GM18868 (cell line): ENCODE results near the gene POLR3B.

ENCODE experiments used
- ATAC-seq: cut with Tn5 transposase; IDR thresholded peaks from one replicate; pipeline ENCODE4 v1.9.1; 2021; ENCODE audit warnings: mild to moderate bottlenecking, moderate library complexity; ENCODE audit not compliant: unreplicated experiment

Gene POLR3B

DNA sequence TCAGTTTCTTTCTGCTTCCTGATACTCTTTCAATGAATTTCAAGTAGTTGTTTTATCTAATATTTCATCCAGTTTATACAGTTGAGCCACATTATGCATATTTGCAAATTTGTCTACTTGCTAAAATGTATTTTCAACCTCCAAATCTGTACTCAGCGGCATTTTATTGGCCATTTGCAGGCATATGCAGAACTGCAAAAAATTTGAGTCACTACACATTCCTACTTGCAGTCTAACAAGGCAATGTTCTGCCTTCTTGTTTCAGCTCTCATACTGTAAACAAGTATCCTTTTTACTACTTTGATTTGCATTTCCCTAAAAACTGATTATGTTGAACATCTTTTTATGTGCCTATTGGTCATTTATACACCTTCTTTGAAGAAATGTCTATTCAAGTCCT, 55.0 kb downstream of the POLR3B start:
- ATAC-seq = no peak

DNA sequence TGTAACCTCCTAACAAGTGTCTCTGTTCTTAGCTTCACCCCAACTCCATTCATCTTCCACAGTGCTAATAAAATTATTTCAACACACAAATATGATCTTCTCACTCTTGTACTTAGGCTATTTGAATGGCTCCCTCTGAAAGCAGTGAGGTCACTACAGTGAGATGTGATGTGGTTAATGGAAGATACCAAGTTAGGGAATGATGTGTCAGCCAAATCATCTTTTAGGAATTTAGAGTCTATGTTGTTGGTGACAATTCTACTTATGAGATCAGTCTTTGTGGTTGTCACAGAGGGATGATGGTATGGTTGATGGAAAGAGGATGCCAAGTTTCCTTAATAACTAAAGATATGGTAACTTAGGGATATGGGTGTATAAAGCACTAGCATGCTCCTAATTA, 57.6 kb downstream of the POLR3B start:
- ATAC-seq = no peak

DNA sequence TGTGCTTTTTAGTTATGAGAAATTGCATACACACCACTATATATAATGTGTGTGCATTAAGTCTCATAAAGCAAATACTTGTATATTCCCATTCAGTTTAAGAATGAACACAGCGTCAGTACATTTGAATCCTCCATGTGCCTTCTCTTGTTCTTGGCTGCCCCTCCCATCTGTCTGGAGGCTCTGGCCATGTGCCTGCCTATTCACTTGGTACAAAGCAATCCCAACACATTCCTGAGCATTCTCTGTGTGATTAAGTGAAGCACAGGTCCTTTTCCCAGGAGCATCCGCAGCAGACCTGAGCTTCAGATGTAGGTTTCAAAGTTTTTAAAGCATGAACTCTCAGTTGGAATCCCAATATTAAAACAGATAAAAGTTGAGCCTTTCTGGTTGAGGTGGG, 58.7 kb downstream of the POLR3B start:
- ATAC-seq = no peak

DNA sequence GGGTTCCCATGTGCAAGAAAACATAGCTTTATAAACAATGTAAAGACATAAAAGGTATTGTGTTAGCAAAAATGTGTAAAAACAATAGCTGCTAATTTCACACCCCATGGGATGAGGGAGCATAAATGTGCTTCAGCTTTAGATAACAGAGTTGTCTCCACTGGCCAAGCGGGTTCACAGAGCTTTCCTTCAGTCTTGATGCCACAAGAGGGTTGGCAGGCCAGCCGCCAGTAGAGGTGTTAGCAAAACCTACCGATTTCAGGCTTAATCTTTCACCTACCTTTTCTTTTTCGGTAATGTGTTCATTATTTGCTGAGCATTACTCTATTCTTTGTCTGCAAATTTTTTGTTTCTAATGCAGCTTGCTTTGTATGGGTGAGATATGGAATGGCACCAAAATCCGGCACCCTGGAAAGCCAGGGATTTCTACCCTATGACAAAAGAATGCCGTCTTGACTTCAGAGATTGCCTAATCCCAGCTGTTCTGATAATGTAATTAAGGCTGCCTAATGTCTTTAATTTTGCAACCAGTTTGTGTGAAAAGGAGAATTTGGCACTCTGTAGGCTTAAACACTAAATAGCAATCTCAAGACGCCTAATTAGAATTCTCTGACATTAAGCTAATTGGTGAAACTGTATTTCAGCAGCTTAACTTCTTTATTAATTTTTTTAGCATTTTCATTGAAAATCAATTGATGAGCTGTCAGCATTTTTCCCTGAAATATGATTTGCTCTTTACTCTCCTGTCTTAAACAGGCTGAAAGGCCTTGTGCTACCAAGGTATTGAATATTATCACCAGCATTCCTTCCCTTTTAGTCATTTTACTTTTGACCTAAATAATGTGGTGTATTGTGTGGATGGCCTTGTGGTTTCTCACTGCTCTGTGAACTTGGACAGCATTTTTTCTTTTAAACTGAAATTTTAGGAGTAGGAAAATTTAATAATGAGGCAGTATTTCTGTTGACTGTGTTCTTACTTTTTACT, 60.7 kb downstream of the POLR3B start:
- ATAC-seq = no peak

DNA sequence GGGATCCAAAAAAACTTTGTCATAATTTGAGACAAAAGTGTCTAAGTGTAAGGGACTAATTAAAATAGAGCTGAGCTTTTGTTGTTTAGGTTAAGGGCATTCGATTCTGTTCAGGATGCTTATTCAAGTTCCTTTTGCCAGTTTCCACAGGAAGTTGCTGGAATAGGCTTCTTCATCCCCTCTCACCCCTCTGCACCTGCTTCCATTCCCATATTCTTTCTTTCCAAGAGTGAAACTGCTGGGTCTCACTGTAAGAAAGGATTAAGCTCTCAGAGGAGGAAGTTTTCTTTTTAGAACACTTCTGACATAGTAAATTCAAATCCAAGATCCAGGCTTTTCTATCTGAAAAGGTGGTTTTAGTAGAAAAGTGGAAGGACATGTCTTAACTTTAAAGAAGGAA, 61.4 kb downstream of the POLR3B start:
- ATAC-seq = no peak

DNA sequence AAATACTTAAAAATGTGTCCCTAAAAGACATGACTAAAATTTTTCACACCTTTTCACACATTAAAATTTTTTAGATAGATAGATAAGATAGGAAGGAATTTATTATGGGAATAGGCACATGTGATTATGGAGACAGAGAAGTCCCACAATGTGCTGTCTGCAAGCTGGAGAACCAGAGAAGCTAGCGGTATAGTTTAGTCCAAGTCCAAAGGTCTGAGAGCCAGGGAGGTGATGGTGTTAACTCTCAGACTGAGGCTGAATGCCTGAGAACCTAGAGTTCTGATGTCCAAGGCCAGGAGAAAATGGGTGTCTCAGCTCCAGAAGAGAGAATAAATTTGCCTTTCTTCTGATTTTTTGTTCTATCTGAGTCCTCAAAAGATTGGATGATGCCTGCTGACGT, 65.7 kb downstream of the POLR3B start:
- no peak for ATAC-seq

DNA sequence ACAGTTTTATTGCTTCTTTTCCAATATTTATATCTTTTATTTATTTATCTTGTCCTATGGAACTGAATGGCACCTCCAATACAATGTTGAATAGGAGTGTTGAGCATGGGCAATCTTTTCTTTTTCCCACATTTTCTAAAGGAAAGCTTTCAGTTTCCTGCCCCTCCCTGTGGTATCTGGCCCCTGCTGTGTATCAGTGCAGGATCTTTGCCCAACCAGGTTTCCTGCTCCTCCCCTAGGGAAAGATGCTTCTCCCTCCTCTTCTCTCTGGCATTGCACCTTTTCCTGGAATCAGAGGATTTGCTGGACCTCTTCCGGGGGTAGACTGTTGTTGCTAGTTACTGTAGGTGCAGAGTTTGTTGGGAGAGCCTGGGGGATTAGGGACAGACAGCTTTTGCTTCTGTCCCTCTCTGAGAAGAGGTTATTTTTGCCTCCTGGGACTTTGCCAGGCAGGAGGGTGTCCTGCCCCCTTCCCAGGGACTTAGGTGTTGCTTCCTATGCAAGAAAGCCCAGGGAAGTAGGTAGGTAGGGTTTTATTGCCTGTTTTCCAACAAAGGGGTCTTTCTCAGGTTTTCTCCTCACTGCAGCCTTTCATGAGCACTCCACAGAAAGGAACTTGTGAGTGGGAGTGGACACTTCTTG, 67.6 kb downstream of the POLR3B start:
- no peak for ATAC-seq

DNA sequence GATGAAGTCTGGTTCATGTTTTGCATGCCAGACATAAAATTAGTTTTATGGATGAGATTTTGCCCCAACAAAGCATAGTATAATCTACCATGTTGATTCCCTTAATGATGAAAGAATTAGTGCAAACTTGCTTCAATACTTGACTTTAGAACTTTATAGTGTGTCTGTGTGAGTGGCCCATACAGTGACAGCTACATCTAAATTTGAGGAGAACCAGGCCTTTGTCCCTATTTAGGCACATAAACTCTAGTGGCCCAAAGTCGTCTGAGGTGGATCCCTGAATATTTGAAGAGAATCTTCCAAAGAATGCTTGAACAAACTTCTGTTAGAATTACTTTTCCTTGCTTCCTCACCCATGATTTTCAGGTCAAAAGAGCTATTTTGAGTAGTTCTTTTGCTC, 70.4 kb downstream of the POLR3B start:
- no peak for ATAC-seq

DNA sequence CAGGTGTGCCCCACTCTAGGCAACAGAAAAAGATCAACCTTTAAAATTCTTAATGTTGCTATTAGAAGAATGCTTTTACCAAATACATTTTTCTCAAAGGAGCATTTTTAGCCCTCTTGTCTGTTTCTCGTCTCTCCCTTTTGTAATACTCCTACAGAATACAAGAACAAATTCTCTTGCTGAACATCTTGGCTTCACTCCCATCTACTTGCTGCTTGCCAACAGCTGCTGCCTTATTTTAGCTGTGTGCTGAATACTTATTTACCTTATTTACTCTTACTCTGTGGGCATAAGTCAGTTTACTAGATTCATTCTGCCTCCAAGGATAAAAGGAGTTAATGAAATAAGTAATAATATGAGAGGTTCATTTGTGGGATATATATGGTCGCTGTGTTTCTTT, 70.8 kb downstream of the POLR3B start:
- ATAC-seq = no peak

DNA sequence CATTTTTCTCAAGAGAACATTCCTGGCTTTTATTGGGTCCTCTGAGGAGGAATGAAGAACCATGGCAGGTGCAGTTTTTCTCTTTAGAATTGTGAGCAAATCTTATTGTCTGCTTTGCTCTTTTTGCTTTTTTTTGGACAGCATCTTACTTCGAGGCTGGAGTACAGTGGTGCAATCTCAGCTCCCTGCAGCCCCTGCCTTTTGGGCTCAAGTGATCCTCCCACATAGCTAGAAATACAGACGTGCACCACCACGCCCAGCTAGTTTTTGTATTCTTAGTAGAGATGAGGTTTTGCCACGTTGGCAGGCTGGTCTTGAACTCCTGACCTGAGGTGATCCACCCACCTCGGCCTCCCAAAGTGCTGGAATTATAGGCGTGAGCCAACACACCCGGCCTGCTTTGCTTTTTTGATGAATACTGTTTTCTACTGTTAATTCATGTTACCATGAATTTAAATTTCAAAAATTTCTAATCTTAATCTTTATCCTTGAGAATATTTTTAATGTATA, 71.5 kb downstream of the POLR3B start:
- ATAC-seq = no peak

DNA sequence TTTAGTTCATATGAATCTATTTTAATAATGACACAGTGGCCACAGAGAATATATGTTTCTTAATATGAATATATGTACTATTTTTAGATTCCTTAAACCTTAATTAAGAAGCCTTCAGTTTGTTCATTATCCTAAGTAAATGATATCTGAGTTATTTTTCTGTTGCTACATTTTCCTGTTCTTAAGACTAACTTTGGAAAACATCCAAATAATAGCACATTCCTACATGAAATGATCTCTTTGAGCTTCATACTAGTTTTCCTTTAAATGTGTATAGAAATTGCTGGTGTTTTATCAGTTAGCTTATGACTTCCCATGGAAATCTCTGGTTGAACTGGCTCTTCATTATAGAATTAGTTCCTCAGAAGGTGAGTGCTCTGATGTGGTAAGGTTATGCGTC, 72.1 kb downstream of the POLR3B start:
- no peak for ATAC-seq

DNA sequence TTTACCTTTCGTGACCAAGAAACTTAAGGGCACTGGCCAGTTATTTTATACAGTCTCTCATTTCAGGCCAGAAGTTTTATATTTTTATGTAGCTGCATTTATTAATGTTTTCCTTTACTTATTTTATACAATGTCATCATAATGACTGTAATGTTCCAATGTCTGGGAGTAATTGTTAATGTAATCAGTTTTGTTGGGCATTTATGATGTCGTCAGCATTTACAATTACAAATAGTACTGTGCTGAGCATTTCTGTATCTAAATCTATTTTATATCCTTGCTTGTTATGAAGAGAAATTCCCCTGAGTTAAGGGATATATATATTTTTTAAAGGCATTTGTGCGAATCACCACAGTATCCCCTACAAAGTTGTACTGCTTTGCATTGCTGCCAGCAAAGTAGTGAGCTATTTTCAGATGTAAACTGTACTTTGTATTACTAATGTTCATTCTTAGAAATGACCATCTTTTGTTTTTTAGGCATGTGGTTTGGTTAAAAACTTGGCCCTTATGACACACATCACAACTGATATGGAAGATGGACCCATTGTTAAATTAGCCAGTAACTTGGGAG, 74.4 kb downstream of the POLR3B start:
- no peak for ATAC-seq

DNA sequence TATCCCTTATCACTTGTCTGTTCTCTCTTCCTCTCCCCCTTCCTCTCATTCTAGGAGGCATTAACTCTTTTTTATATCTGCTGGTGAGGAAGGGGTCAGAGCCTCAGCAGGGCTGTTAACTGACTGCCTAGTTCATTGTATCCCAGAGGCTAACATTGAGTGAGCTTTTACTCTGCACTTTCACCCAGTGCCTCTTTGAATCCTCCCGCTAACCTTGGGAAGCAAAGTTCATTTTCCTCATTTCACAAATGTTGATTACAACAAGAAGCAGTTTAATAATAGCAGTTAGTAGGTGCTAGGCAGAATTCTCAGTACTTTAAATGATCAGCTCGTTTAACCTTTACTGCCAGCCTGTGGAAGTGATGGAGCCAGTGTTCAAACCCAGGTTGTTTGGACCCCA, 75.5 kb downstream of the POLR3B start:
- ATAC-seq = no peak

DNA sequence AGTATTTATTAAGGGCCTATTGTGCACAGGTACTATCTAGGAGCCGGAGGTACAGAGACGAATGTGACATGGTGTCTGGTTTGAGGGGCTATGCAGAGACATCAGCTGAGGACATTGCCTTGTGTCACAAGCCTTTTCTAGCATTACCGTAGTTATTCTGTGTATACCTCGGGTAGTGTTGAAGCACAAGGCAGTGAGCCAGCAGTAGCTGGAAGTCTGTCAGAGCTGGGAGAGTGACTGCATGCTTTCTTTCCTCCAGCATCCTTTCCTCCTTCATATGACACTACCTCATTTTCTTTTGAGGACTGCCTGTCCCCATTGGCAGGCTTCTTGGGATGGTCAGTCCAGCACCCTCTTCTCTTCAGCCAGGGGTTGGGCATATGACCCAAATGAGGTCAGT, 77.0 kb downstream of the POLR3B start:
- ATAC-seq = no peak

DNA sequence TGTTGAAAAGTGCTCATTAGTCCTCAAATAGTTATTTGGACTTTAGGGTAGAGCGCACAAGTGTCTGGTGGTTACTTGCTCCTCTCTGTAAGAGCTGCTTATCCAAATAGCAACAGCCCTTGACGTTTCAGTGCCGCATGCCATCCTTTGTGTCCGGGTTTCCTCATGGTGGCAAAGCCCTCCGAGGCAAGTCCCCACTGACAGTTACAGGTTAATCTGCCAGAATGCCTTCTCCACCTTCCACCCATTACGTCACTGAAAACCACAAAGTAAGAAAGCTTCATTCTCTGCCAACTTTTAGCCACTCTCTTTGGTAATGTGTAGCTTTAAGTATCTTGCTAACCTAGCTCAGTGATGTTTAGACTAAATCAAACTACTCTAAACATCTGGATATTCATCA, 78.6 kb downstream of the POLR3B start:
- no peak for ATAC-seq

DNA sequence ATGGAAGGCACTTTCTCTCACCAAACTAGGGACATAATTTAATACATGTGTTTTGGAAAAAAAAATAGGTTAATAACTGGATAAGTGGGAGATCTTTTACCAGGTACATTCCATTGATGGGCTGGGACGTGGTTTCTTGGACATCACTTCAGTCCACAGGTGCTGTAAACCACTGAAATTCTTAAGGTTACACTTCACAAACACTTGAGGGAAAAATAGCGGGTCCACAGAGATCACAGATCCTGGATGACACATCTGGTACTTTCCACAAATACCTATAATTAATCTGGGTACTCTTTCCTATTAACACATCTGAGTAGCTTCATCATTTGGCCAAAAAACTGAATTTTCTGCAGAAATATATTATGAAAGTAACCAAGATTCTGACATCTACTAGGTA, 85.0 kb downstream of the POLR3B start:
- no peak for ATAC-seq

DNA sequence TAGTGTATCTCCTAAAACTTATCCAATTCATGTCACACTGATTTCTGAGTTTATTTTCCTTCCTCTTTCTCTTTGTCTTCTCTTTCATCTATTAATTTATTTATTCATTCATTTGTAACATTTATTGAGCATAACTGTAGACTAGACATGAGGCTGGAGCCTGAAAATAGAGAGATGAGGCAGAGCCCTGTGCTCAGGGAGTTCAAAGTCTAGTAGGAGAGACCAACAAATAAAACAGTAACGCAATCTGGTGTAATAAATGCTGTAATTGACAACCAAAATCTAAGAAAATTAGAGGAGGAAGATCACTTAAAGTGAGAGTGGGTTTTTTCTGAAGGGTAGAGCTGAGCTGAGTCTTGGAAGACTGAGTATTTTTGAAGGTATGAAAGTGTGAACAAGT, 87.5 kb downstream of the POLR3B start:
- ATAC-seq = no peak

DNA sequence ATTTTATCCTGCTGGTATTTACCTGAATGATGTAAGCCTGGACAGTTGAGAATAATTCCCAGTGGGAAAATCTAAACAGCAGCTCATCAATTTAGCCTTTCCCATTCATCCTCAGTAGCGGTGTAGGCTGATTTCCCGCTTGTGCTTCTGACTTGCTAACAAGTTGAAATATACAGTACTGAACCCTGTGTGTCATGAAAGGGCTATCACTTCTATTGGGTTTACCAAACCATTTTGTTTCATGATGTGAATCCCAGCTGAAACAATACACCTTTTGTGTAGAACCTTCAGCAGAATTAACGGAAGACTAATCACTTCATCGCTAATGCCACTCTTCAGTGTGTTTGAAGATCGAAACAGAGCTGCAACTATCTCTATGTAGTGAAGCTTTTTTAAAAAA, 88.4 kb downstream of the POLR3B start:
- ATAC-seq = no peak

DNA sequence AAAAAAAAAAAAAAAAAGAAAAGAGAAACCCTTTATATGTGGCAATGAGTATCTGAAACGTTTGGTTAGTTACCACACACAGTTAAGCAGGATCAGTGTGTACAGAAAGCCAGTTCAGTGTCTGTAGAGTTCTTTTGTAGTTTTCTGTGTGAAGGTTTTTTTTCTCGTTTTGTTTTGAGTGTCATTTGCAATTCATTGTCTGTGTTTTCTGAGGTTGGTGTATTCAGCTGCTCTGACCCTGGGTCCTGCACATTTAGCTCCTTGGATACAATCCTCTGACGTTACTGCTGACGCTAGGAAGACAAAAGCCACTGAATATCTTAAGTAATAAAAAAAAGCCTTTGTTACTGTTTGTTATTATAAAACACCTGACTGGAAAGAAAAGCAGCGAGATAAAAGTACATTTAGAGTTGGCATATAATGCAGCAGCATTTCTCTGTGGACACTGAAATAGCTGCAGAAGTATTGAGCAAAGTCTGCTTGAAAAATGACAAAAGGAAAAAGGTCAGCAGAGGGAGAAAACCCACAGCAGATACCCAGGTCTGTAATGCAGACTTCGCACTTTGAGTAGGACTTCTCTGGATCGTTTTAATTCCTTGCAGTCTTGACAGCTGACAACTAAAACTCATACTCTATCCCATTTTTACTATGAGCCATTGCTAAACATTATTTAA, 89.0 kb downstream of the POLR3B start:
- no peak for ATAC-seq

DNA sequence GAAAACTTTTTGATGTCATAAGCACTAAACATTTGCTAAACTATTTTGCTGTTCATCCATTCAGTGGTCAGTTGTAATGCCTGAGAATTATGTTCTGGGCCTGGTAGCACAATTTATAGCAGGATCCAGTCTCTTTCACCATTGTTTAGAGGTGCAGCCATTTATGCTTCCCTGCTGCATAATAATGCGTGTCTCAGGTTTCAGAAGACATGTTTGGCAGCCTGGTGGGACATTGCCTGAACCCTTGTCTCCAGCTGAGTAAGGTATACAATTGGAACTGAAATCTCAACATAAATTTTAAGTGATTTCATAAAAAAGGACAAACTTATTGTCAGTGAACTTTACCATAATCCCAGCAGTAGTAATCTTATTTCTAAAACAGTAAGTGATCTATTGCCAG, 94.8 kb downstream of the POLR3B start:
- ATAC-seq = no peak

DNA sequence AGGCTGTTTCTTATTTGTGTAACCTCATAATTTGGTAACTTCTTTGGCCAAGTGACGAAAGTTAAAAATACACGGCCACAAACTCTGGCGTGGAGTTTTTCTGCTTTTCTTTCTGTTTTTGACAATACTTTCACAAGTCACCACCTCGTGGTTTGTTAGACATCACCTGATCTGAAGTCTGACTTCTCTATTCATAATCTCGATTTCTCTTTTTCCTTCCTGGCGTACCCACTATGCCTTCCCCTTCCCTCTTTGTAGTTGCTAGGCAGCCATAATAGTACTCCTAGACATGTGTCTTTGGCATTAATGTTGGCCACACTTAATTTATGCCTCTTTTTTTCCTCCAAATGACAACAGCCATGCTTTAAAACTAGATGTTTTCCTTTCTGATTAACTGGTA, 97.6 kb downstream of the POLR3B start:
- no peak for ATAC-seq
